HG03064 (cell line): ENCODE results near the gene SLC25A23.

Source experiments
- ATAC-seq: cut with Tn5 transposase; IDR thresholded peaks from one replicate; pipeline ENCODE4 v1.9.1; 2021; ENCODE audit warnings: low read depth; ENCODE audit not compliant: unreplicated experiment

Gene SLC25A23

GRCh38 chr19:6427131-6427530, 32.5 kb downstream of the SLC25A23 start:
- no peak for ATAC-seq

GRCh38 chr19:6425732-6426620, 33.6 kb downstream of the SLC25A23 start:
- ATAC-seq = no peak

GRCh38 chr19:6424939-6425731, 34.5 kb downstream of the SLC25A23 start:
- ATAC-seq = peak; percentile 88

- no peak for ATAC-seq
These were observed 35.2 kb downstream of the SLC25A23 start, which contains the start of gene KHSRP for GRCh38 chr19:6424195-6424938. Gene KHSRP (minus strand): TSS chr19:6424811. CDS start chr19:6424701, 110 bp downstream.

GRCh38 chr19:6423499-6424194, 35.9 kb downstream of the SLC25A23 start:
- ATAC-seq = no peak

- no peak for ATAC-seq
These were observed 38.2 kb downstream of the SLC25A23 start for GRCh38 chr19:6421075-6422014.

- no peak for ATAC-seq
These were observed 41.0 kb downstream of the SLC25A23 start for GRCh38 chr19:6418562-6418932.

- ATAC-seq = no peak
These were observed 41.7 kb downstream of the SLC25A23 start for GRCh38 chr19:6417713-6418561.

- ATAC-seq = no peak
These were observed 42.8 kb downstream of the SLC25A23 start for GRCh38 chr19:6416658-6417405.

GRCh38 chr19:6415591-6416190, 43.9 kb downstream of the SLC25A23 start:
- ATAC-seq = no peak

- ATAC-seq = no peak
These were observed 44.6 kb downstream of the SLC25A23 start for GRCh38 chr19:6414793-6415590.

GRCh38 chr19:6413721-6414643, 45.6 kb downstream of the SLC25A23 start:
- no peak for ATAC-seq

- no peak for ATAC-seq
These were observed 46.3 kb downstream of the SLC25A23 start for GRCh38 chr19:6413291-6413690.

GRCh38 chr19:6412447-6413091, 47.0 kb downstream of the SLC25A23 start:
- no peak for ATAC-seq

GRCh38 chr19:6412061-6412446, 47.5 kb downstream of the SLC25A23 start:
- no peak for ATAC-seq
